IMR-90 (cell line): ENCODE data around the gene APPL2. TPM values are rescaled to one million over a fixed set of nuclear protein-coding genes. Genes with fewer than 3 reads are reported as not detected.

Experiments
- ATAC-seq: fragments of 200-7000 bp; cut with Tn5 transposase; 2 replicates; pipeline ENCODE4 v1.9.1; 2020; ENCODE audit warnings: low read depth, mild to moderate bottlenecking, moderate library complexity
- BruUV-seq: library from RNA; stranded (reverse); fragments of 400-500 nt; replicated peaks from 2 replicates; lab custom pipeline; 2021; lab: Mats Ljungman, UMichigan
- CTCF ChIA-PET: fragments of 300-600 bp; formaldehyde crosslinking; extraction: SDS; loops from one replicate; lab custom pipeline; 2021; ENCODE audit warnings: antibody characterized with exemption; lab: Yijun Ruan, JAX
- POLR2A ChIA-PET: fragments of 300-600 bp; sonication (Branson Sonifier 250); formaldehyde crosslinking; loops from one replicate; lab custom pipeline; 2022; ENCODE audit warnings: antibody characterized with exemption; ENCODE audit not compliant: unreplicated experiment; lab: Charles Lee
- DNase-seq: peaks from one replicate; pipeline ENCODE4 v3.0.0; 2013
- H2AFZ ChIP-seq: replicated peaks from 2 replicates; pipeline ENCODE3; 2013; ENCODE audit warnings: low read length, mild to moderate bottlenecking; ENCODE audit not compliant: poor library complexity
- H2AK5ac ChIP-seq: 2 replicates; pipeline ENCODE4 v1.6.1; 2013; ENCODE audit warnings: low read depth, low read length, inconsistent platforms
- H2AK9ac ChIP-seq: replicated peaks from 2 replicates; pipeline ENCODE3; 2013; ENCODE audit warnings: mild to moderate bottlenecking, low read depth, low read length, moderate library complexity; ENCODE audit not compliant: poor library complexity
- H2BK120ac ChIP-seq: 2 replicates; pipeline ENCODE4 v1.6.1; 2013; ENCODE audit warnings: low read depth, low read length, inconsistent platforms
- H2BK15ac ChIP-seq: 3 replicates; pipeline ENCODE4 v1.6.1; 2013; ENCODE audit warnings: low read depth, low read length, inconsistent platforms
- H2BK20ac ChIP-seq: 2 replicates; pipeline ENCODE4 v1.6.1; 2013; ENCODE audit warnings: low read depth, mild to moderate bottlenecking, inconsistent platforms, low read length, moderate library complexity
- H2BK5ac ChIP-seq: 2 replicates; pipeline ENCODE4 v1.6.1; 2013; ENCODE audit warnings: mild to moderate bottlenecking, low read depth, low read length, inconsistent platforms; ENCODE audit not compliant: poor library complexity, severe bottlenecking
- H3K14ac ChIP-seq: replicated peaks from 2 replicates; pipeline ENCODE4 v1.6.1; 2013; ENCODE audit warnings: low read depth, low read length, inconsistent platforms
- H3K18ac ChIP-seq: 2 replicates; pipeline ENCODE4 v1.6.1; 2013; ENCODE audit warnings: low read depth, low read length, control low read depth
- H3K23ac ChIP-seq: 2 replicates; pipeline ENCODE4 v1.6.1; 2013; ENCODE audit warnings: low read depth, low read length, inconsistent platforms
- H3K27ac ChIP-seq: 2 replicates; pipeline ENCODE4 v1.5.1; 2013; ENCODE audit warnings: mild to moderate bottlenecking, control low read depth, low read length; ENCODE audit not compliant: insufficient read depth
- H3K27me3 ChIP-seq: 2 replicates; pipeline ENCODE4 v1.6.1; 2013; ENCODE audit warnings: low read length; ENCODE audit not compliant: control insufficient read depth, insufficient read depth
- H3K36me3 ChIP-seq: 2 replicates; pipeline ENCODE4 v1.6.1; 2013; ENCODE audit warnings: low read length, mixed read lengths; ENCODE audit not compliant: control insufficient read depth, insufficient read depth
- H3K4ac ChIP-seq: 2 replicates; pipeline ENCODE4 v1.6.1; 2013; ENCODE audit warnings: low read depth, low read length, inconsistent platforms
- H3K4me1 ChIP-seq: 2 replicates; pipeline ENCODE4 v1.6.1; 2013; ENCODE audit warnings: low read length, mixed read lengths; ENCODE audit not compliant: control insufficient read depth, insufficient read depth
- H3K4me2 ChIP-seq: 2 replicates; pipeline ENCODE4 v1.6.1; 2013; ENCODE audit warnings: low read depth, mild to moderate bottlenecking, control low read depth, low read length, moderate library complexity
- H3K4me3 ChIP-seq: 2 replicates; pipeline ENCODE4 v1.5.1; 2013; ENCODE audit warnings: low read depth, mild to moderate bottlenecking, control low read depth, low read length, moderate library complexity; ENCODE audit not compliant: insufficient read depth
- H3K56ac ChIP-seq: 2 replicates; pipeline ENCODE4 v1.6.1; 2013; ENCODE audit warnings: low read length, inconsistent platforms; ENCODE audit not compliant: insufficient read depth; ENCODE audit errors: extremely low read depth
- H3K79me1 ChIP-seq, 2 experiments: 2 replicates each; pipeline ENCODE4 v1.6.1; 2013; ENCODE audit warnings: low read length in 2 of 2, inconsistent platforms in 1 of 2, low read depth in 1 of 2
- H3K9ac ChIP-seq: 2 replicates; pipeline ENCODE4 v1.6.1; 2013; ENCODE audit warnings: low read depth, low read length, control low read depth
- H3K9me1 ChIP-seq: 2 replicates; pipeline ENCODE4 v1.6.1; 2013; ENCODE audit warnings: low read length, inconsistent platforms; ENCODE audit not compliant: insufficient read depth
- H3K9me3 ChIP-seq: 2 replicates; pipeline ENCODE4 v1.6.1; 2013; ENCODE audit warnings: low read length; ENCODE audit not compliant: control insufficient read depth, insufficient read depth
- H4K20me1 ChIP-seq: 2 replicates; pipeline ENCODE4 v1.6.1; 2013; ENCODE audit warnings: low read length, inconsistent platforms; ENCODE audit not compliant: insufficient read depth
- H4K5ac ChIP-seq: 2 replicates; pipeline ENCODE4 v1.6.1; 2013; ENCODE audit warnings: mild to moderate bottlenecking, low read depth, low read length, control low read depth
- H4K8ac ChIP-seq, 2 experiments: 2 replicates each; pipeline ENCODE4 v1.6.1; 2013; ENCODE audit warnings: low read depth in 2 of 2, low read length in 2 of 2, control low read depth in 1 of 2, inconsistent platforms in 1 of 2
- H4K91ac ChIP-seq: 2 replicates; pipeline ENCODE4 v1.6.1; 2013; ENCODE audit warnings: low read depth, low read length, inconsistent platforms; ENCODE audit not compliant: insufficient read depth
- CHD1 ChIP-seq: IDR thresholded peaks from 2 replicates; pipeline ENCODE4 v1.6.1; 2012; ENCODE audit warnings: low read depth, low read length, improper control_type of control experiment
- FOS ChIP-seq: fragments of 150-350 bp; IDR thresholded peaks from 2 replicates; pipeline ENCODE4 v1.6.1; 2016; ENCODE audit warnings: low read depth, low read length
- MAZ ChIP-seq: IDR thresholded peaks from 2 replicates; pipeline ENCODE4 v1.6.1; 2012; ENCODE audit warnings: low read depth, mild to moderate bottlenecking, low read length, improper control_type of control experiment, moderate library complexity, borderline replicate concordance
- POLR2A ChIP-seq: IDR thresholded peaks from 2 replicates; pipeline ENCODE4 v1.6.1; 2012; ENCODE audit warnings: mild to moderate bottlenecking, low read depth, low read length
- RFX5 ChIP-seq: IDR thresholded peaks from 2 replicates; pipeline ENCODE4 v1.8.0; 2012; ENCODE audit warnings: low read depth, mild to moderate bottlenecking, low read length, moderate library complexity
- WGBS, 2 experiments: methylation state at CpG; one replicate each; pipeline versions ENCODE4 v1.1.5 to v1.1.7; 2013; ENCODE audit warnings: missing lambda C conversion rate in 2 of 2; ENCODE audit not compliant: insufficient read length in 1 of 2; ENCODE audit errors: extremely low coverage in 2 of 2; 5-methylcytosine and 5-hydroxymethylcytosine counted together
- dilution Hi-C: fragments of 300-500 bp; cut with HindIII; formaldehyde crosslinking; loops from one replicate; pipeline ENCODE4 v1.14.3; 2018; ENCODE audit warnings: low sequenced_read_pairs; ENCODE audit not compliant: unreplicated experiment
- in situ Hi-C: fragments of 300-500 bp; cut with MboI; formaldehyde crosslinking; loops from 3 replicates; pipeline ENCODE4 v1.14.3; 2019; ENCODE audit warnings: low sequenced_read_pairs, inconsistent platforms, mixed read lengths
- intact Hi-C: fragments of 100-400 bp; cut with micrococcal nuclease; formaldehyde crosslinking; loops from 2 replicates; pipeline ENCODE4 v1.10.0; 2022
- polyA plus RNA-seq, 3 experiments: library from polyadenylated mRNA; depleted of rRNA; stranded (reverse); fragments of >200 nt; gene quantifications; 2 replicates each; pipeline ENCODE4 v1.2.3, GENCODE V29; 2012; ENCODE audit warnings: low replicate concordance in 1 of 3
- total RNA-seq: library from RNA; depleted of rRNA; stranded (reverse); fragments of >200 nt; gene quantifications from 2 replicates; pipeline ENCODE4 v1.2.3, GENCODE V29; 2012

Gene APPL2
- total and polyA plus RNA-seq, 2 of the 4 experiments (the other 2 are of a cell fraction), result 42.3 to 65.8 TPM

- Histone ChIP-seq H3K4ac (no peak overlapping the region), H3K27ac (no peak overlapping the region), H3K4me1 (peaks cover 10% of the 10 kb centered on the region; the same call in 1 of the 2 replicates), H2BK5ac (no peak overlapping the region), H4K91ac (no peak overlapping the region), H3K23ac (no peak overlapping the region), H3K9me1 (peaks cover 46% of the 10 kb centered on the region), H2AK5ac (no peak overlapping the region), H3K9ac (no peak overlapping the region), H2BK20ac (no peak overlapping the region), H3K14ac (no peak overlapping the region), H4K8ac (no peak overlapping the region), H3K9me3 (no peaks in the 10 kb centered on the region), H3K4me3 (no peak overlapping the region), H3K27me3 (no peaks in the 10 kb centered on the region), H3K79me1 (peaks cover 58 to 86% of the 10 kb centered on the region in 2 experiments), H4K20me1 (peaks cover 32% of the 10 kb centered on the region; the same call in 1 of the 2 replicates), H2BK120ac (no peak overlapping the region), H2AFZ (no peak overlapping the region), H3K56ac (no peak overlapping the region), H3K18ac (no peak overlapping the region), H4K5ac (no peak overlapping the region), H3K36me3 (peaks cover 43% of the 10 kb centered on the region), H3K4me2 (no peak overlapping the region), H2BK15ac (no peak overlapping the region), H2AK9ac (no peak overlapping the region)
- WGBS, 2 experiments, result 100% methylated on average over 1 of the region's 3 CpGs; no CpG with 5 or more reads in 1 of the 2 experiments
- no peak for ATAC-seq
- intact Hi-C loops, result no loop called here
- TF ChIP-seq MAZ, result no peak
- TF ChIP-seq RFX5, result no peak
- TF ChIP-seq CHD1, result no peak
- no peak for TF ChIP-seq POLR2A
- no peak for TF ChIP-seq FOS
- ChIA-PET POLR2A (no interaction called here), CTCF (no interaction called here)
- BruUV-seq, result no TSS peak
- no peak for DNase-seq
- dilution Hi-C loops, result no loop called here
- in situ Hi-C loops, result loop anchor here (25.0 kb wide), 1 partner anchor 166 kb away; no protein-coding TSS in a partner anchor
These were observed 15.1 kb downstream of the APPL2 start for GRCh38 chr12:105220929-105221290.
